NOMO-1 treated with dmso at 0.1 percent for 144 hours (cell line): ENCODE measurements around the gene ATN1.
"Not testable (repeated sequence)": the region's sequence is repeated elsewhere in the genome, so short reads cannot be mapped to it uniquely, and the experiment has no call there.

ENCODE experiments used
- DNase-seq: peaks from one replicate; lab custom pipeline; 2025; ENCODE audit not compliant: unreplicated experiment; lab: John Stamatoyannopoulos, UW

ATN1 gene

DNA sequence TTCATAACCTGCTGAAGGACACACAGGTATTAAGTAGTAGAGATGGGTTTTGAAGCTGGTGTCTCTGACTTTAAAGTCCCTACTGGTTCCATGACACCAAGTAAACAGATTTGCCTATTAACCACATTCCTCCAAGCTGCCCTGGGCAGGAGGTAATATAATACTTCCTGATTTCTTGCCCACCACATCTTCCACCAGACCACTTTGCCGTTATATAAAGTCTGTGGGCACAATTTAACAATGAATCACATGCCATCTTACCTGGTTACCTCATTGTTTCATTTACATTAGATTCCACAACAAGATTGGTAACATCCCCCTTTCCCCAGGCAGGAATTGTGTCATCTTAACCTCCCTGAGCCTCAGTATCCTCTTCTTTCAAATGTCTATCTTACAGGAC, 24.0 kb upstream of the ATN1 start:
- DNase-seq: no peak

DNA sequence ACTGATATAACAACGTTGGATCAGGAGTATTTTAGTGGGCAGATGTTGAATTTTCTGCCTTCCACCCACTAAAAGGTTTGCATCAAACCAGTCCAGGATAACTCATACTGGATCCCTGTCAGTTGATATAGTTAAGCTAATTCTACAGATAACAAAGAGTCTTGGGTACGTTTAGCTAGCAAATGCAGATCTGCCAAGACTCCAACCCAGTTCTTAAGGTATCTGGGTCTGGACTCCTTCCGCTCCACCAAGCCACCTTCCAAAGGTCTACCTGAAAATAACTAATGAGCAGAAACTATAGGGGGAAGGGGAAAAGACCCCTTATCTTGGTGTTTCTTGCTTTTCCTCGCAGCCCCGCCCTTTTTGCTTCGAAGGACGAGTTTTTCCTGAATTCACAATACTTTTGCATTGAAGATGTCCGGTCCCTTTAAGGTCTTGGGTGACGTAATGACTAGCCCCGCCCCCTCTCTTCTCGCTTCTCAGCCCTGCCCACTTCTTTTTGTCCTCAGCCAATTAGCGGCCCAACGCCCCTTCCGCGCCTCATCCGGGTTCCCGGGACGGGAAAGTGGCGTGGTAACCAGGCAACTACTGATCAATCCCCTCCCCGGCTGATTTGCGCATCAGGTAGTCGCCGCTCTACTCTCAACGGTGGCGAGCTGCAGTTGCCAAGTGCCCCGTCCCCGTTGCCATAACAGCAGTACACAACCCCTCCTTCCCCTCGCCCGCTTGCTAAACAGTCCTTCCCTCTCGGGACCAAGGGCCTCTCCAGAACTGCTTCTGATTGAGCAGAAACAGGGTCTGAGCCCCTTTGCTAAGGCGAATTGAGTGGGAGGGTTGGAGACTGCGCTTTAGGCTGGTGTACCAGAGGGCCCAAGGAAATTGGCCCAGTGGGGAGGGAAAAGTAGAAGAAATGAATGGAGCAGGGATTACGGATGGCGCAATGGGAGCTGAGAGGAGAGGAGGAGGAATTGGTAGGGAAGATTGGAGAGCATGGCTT, 23.2 kb upstream of the ATN1 start, which contains the start of gene LRRC23:
Gene LRRC23 (plus strand): TSS at position 543 of the 997 bp plus-strand sequence. CDS start 812 bp downstream, outside the sequence.
- DNase-seq: peak; percentile 86

DNA sequence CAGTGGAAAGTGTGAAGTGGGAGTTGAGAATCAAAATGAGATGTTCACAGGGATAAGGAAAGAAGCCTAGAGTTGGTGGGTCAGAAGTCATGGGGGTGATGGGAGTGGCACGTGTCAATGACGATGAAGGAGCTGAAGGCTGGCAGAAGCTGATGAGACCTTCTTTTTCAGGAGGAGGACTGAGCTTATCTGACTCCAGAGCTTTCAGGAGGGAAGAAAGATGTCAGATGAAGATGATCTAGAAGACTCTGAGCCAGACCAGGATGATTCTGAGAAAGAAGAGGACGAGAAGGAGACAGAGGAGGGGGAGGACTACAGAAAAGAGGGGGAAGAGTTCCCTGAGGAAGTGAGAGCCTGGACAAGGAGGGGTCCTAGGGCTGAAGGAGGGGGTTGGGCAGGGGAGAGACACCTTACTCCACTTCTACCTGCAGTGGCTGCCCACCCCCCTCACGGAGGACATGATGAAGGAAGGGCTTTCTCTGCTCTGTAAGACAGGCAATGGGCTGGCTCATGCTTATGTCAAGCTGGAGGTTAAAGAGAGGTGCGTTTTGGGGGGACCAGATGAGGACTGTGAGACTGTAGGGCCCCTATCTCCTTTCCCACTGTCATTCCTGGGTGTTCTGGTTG, 22.2 kb upstream of the ATN1 start:
- DNase-seq: no peak

DNA sequence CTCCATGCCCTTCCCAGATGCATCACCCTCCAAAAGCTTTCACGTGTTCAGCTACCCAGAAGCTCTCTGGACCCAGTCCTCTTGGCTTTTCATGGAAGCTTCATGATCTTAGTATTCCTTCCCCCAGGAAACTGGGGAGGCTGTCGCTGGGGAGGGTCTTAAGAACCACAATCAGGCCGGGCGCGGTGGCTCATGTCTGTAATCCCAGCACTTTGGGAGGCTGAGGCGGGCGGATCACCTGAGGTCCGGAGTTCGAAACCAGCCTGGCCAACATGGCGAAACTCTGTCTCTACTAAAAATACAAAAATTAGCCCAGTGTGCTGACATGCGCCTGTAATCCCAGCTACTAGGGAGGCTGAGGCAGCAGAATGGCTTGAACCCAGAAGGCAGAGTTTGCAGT, 19.6 kb upstream of the ATN1 start:
- DNase-seq: not testable (repeated sequence)

DNA sequence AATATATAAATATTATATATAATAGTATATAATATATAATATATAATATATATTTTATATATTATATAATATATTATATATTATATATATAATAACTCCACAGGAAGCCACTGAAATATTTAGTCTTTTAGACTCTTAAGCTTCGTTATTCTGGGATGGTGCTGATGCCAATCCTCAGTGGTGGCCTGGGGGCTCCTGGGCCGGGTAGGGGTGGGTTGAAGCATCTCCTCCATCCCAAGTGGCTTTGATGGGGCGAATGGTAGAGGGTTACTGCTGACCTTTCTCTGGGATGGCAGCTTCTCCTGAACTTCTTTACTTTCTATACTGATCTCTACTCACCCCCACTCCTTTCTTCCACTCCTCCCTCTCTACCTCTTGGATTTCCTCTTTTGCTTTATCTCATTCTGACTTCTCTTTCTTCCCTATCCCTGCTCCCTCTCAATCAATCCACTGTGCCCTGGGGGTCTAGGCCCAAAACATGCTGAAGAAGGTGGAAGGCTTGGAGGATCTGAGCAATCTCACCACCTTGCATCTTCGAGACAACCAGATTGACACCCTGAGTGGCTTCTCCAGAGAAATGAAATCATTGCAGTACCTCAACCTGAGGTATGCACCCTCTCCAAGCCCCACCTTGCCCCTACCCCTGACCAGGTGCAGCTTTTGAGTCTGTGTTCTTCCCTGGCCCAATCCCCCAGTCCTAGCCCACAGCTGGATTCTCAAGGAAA, 18.2 kb upstream of the ATN1 start:
- DNase-seq: peak; percentile 20

DNA sequence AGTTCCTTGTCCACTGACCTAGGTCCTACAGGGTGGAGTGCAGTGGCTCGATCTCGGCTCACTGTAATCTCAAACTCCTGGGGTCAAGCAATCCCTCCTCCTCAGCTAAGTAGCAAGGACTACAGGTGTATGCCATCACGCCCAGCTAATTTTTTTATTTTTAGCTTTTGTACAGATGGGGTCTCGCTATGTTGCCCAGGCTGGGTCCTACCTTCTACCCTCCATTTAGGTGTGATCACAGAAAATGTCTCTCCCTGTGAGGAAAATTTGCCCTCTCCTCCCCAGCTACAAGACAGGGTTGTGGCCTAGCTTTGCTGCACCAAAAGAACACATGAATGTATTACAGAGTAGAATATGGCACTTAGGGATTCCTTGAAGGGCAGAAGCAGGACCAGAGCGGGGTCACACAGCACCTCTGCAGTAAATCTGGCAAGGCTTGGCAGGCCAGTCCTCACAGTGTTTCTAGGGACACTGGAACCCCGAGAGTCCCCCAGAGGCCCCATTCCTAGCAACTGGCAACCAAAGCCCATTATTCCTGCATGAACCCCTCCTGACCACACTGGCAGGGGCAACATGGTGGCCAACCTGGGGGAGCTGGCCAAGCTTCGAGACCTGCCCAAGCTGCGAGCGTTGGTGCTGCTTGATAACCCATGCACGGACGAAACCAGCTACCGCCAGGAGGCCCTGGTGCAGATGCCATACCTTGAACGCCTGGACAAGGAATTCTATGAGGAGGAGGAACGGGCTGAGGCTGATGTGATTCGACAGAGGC, 15.4 kb upstream of the ATN1 start:
- DNase-seq: no peak

DNA sequence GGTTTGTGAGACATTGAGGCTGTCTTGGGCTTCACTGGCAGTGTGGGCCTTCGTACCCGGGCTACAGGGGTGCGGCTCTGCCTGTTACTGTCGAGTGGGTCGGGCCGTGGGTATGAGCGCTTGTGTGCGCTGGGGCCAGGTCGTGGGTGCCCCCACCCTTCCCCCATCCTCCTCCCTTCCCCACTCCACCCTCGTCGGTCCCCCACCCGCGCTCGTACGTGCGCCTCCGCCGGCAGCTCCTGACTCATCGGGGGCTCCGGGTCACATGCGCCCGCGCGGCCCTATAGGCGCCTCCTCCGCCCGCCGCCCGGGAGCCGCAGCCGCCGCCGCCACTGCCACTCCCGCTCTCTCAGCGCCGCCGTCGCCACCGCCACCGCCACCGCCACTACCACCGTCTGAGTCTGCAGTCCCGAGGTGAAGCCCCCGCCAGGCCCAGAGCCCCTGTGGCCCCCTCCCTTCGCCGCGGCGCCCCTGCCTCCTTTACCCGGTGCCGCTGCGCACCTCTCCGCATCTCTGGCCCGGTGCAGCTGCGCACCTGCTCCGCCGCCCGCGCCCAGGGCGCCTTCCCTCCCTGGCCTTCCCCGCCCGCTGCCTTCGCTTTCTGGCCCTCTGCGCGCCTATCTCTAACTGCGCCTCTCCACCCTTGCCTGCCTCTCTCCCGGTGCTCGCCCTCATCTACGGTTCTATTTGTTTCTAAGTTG, 13.4 kb upstream of the ATN1 start, which contains the start of gene ENO2:
Gene ENO2 (plus strand): TSS at position 335 of the 701 bp plus-strand sequence. CDS start 1,253 bp downstream, outside the sequence.
- peak; percentile 23 for DNase-seq

DNA sequence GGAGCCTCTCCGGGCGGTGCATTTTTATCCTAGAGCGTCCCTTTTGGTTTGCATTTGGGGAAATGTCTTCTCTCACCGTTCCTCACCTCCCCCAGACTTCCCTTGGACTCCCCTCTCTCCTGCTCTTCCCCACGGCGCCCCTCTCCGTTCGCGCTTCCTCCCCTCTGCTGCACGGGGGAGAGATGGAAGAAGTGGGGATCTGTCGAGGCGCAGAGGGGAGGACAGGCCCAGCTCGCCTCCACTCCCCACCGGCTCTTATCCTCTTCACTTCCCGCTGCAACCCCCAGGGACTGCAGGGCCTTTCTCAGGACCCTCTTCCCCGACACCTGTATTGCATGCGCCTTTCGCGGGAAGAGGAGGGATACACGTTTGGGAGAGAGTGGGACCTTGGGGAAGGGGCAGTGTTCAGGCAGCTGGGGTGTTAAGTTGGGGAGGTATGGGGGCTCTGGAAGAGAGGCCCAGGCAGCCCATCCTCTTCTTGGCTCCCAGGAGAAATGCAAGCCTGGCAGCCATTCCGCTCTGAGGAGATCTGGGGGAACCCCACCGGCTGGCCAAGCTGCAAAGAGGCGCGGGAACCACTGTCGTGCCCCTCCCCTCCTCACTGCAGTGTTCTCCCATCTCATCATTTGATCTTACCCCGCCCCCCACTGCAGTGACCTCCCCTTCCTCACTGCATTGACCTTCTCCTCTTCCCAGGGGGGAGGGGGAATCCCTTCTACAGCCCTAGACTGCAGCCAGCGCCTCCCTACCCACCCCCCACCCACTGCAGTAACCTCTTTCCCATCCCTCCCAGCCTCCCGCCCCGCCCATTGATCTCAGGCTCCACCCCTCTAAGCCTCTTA, 12.6 kb upstream of the ATN1 start:
- no peak for DNase-seq

DNA sequence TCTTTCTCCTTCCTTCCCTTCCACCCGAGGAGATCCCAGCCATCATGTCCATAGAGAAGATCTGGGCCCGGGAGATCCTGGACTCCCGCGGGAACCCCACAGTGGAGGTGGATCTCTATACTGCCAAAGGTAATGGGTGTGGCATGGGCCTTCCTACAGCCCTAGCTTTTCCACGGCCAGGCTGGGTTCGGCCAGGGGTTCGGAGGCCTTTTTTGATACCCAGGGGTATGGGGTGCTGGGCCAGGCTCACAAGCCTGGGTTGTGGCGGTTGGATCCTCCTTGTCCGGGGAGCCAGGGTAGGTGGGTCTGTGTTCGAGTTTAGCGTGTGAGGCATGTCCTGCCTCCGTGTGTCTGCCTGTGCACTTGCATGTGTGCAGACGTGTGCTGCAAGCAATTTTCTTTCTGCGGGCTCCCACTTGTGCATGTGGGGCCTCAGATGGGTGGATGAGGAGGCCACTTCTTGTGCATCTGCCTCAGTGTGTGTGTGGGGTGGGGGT, 11.9 kb upstream of the ATN1 start:
- DNase-seq: no peak

DNA sequence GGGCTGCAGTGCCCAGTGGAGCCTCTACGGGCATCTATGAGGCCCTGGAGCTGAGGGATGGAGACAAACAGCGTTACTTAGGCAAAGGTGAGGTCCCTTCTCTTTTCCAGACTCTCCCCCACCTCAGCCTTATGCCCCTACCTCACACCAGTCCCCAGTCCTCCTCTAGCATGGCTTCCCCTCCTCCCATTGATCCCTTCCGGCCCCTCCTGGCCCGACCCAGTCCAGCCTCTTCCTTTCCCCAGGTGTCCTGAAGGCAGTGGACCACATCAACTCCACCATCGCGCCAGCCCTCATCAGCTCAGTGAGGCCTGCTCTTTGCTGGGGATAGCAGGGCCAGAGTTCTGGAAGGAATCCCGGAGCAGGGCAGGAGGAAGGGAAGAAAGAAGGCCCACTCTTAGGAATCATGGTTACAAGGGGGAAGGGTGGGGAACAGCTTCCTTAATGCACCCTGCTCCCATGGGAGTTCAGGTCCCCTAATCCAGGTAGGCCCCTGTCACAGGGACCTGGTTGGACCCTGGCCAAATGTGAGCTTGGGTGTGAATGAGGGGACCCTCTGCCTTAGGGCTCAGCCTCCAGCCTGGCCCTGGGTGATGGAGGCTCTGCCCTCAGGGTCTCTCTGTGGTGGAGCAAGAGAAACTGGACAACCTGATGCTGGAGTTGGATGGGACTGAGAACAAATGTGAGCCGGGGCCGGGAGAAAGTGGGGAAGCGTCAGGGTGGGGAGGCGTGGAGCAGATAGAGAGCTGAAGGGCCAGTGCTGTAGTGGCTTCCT, 11.1 kb upstream of the ATN1 start:
- DNase-seq: no peak

DNA sequence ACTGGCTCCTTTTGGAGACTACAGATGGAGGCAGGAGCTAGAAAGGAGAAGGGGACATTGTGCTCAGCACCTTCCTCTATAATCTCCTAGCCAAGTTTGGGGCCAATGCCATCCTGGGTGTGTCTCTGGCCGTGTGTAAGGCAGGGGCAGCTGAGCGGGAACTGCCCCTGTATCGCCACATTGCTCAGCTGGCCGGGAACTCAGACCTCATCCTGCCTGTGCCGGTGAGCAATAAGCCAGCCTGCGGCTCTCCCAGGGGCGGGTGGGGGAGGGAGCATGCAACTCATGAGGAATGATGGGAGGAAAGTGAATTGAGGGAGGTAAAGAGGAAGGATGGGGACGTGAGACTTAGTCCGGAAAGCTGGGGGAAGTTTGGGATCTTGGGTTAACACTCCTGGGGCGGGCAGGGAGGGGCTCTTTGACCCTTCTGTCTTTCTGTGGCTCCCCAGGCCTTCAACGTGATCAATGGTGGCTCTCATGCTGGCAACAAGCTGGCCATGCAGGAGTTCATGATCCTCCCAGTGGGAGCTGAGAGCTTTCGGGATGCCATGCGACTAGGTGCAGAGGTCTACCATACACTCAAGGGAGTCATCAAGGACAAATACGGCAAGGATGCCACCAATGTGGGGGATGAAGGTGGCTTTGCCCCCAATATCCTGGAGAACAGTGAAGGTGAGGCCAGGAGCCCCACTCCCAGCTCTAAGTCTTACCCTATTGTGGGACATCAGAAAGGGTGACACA, 10.1 kb upstream of the ATN1 start:
- no peak for DNase-seq

DNA sequence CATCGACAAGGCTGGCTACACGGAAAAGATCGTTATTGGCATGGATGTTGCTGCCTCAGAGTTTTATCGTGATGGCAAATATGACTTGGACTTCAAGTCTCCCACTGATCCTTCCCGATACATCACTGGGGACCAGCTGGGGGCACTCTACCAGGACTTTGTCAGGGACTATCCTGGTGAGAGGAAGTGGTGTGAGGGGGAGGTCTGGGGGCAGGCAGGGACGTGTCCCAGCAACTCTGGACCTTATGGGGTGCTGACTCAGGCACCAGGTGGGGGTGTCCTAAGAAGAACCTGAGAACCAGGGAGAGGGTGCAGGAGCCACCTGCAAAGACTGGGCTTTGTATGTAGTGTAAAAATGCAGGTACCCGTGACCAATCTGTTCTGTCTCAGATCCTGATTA, 8.2 kb upstream of the ATN1 start:
- DNase-seq: no peak

DNA sequence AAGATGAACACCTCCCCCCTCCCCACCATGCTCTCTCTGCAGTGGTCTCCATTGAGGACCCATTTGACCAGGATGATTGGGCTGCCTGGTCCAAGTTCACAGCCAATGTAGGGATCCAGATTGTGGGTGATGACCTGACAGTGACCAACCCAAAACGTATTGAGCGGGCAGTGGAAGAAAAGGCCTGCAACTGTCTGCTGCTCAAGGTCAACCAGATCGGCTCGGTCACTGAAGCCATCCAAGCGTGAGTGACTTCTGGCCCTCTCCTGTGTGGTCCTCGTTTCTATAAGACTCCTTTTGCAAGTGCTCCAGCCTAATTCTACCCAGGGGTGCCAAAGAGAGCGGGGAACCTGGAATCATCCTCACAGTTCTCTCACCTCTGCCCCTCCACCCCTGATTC, 6.2 kb upstream of the ATN1 start:
- no peak for DNase-seq

DNA sequence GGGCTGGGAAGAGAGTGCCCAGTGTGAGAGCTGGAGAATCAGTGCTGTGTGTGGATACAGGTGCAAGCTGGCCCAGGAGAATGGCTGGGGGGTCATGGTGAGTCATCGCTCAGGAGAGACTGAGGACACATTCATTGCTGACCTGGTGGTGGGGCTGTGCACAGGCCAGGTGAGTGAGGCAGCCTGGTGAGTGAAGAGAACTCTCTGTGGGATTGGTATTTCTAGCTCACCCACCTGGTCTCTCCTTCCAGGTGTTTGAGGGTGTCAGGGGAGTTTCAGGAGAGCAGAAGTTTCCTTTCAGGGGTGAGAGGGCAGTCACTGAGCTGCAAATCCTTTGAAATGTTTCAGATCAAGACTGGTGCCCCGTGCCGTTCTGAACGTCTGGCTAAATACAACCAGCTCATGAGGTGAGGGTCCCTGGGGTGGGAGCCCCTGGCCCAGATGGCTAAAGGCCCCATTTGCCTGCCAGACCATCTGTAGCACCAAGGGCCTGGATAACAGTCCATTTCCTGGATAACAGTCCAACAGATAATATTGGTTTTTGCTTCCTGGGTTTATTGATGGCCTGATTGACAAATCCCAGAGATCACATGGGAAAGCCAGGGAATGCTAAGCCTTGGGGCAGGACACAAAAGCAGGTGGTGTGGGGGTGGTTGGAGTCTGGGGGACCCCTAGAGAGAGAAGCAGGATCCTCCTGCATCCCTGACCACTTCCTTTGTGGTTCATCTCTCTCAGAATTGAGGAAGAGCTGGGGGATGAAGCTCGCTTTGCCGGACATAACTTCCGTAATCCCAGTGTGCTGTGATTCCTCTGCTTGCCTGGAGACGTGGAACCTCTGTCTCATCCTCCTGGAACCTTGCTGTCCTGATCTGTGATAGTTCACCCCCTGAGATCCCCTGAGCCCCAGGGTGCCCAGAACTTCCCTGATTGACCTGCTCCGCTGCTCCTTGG, 5.5 kb upstream of the ATN1 start:
- DNase-seq: no peak

DNA sequence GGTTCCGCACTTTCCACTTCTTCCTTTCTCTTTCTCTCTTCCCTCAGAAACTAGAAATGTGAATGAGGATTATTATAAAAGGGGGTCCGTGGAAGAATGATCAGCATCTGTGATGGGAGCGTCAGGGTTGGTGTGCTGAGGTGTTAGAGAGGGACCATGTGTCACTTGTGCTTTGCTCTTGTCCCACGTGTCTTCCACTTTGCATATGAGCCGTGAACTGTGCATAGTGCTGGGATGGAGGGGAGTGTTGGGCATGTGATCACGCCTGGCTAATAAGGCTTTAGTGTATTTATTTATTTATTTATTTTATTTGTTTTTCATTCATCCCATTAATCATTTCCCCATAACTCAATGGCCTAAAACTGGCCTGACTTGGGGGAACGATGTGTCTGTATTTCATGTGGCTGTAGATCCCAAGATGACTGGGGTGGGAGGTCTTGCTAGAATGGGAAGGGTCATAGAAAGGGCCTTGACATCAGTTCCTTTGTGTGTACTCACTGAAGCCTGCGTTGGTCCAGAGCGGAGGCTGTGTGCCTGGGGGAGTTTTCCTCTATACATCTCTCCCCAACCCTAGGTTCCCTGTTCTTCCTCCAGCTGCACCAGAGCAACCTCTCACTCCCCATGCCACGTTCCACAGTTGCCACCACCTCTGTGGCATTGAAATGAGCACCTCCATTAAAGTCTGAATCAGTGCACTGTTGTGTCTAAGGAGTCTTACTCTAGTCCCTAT, 4.6 kb upstream of the ATN1 start:
- no peak for DNase-seq

DNA sequence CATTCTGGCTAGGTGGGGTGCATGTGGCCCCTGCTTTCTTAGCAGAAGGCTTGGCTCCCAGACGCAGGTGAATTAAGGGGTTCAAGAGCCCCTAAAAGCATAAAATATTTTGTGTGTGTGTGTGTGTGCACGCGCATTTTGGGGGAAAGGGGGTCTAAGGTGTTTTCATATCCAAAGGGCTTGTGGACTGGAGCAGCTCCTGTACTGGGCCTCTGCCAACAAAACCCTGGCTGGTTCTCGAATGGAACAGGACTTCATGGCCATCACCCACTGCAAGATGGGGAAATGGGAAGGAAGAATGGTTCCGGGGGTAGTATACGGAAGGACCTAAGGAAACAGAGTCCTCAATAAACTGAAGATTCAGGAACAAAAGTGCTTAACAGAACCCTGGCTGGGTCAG, 3.9 kb upstream of the ATN1 start:
- no peak for DNase-seq
